ENCODE measurements around the gene IZUMO2.

The IZUMO2 gene

GRCh38 chr19:50162988-50163387 lies at the start of gene IZUMO2:
TSS of gene IZUMO2 (minus strand) at chr19:50163281. CDS start at chr19:50163194, 87 bp downstream.
- no peak for DNase-seq (ENCODE audit: low read depth in 1 of 2, low spot score in 1 of 2)

- DNase-seq (ENCODE audit: low read depth in 1 of 2, low spot score in 1 of 2), result no peak
Measured at GRCh38 chr19:50210425-50210824, 47.3 kb upstream of the IZUMO2 start.

- DNase-seq (ENCODE audit: low read depth in 1 of 2, low spot score in 1 of 2), result no peak
Measured at GRCh38 chr19:50209131-50209530, 46.0 kb upstream of the IZUMO2 start.

GRCh38 chr19:50207730-50208129 lies 44.6 kb upstream of the IZUMO2 start:
- no peak for DNase-seq (ENCODE audit: low read depth in 1 of 2, low spot score in 1 of 2)

GRCh38 chr19:50206191-50206590 lies 43.1 kb upstream of the IZUMO2 start:
- no peak for DNase-seq (ENCODE audit: low read depth in 1 of 2, low spot score in 1 of 2)

GRCh38 chr19:50205681-50206138 lies 42.6 kb upstream of the IZUMO2 start:
- DNase-seq (ENCODE audit: low read depth in 1 of 2, low spot score in 1 of 2), result no peak

- no peak for DNase-seq (ENCODE audit: low read depth in 1 of 2, low spot score in 1 of 2)
Measured at GRCh38 chr19:50204811-50205675, 42.0 kb upstream of the IZUMO2 start.

GRCh38 chr19:50204081-50204428 lies 41.0 kb upstream of the IZUMO2 start:
- no peak for DNase-seq (ENCODE audit: low read depth in 1 of 2, low spot score in 1 of 2)

GRCh38 chr19:50203281-50204080 lies 40.4 kb upstream of the IZUMO2 start, which contains the start of gene MYH14:
TSS of gene MYH14 (plus strand) at chr19:50203622. CDS start at chr19:50210366, 6,744 bp downstream.
- DNase-seq (ENCODE audit: low read depth in 1 of 2, low spot score in 1 of 2), result no peak

GRCh38 chr19:50202962-50203280 lies 39.8 kb upstream of the IZUMO2 start:
- no peak for DNase-seq (ENCODE audit: low read depth in 1 of 2, low spot score in 1 of 2)

- DNase-seq (ENCODE audit: low read depth in 1 of 2, low spot score in 1 of 2), result no peak
Measured at GRCh38 chr19:50202386-50202785, 39.3 kb upstream of the IZUMO2 start.

- DNase-seq (ENCODE audit: low read depth in 1 of 2, low spot score in 1 of 2), result no peak
Measured at GRCh38 chr19:50199259-50199555, 36.1 kb upstream of the IZUMO2 start.

GRCh38 chr19:50198431-50199258 lies 35.6 kb upstream of the IZUMO2 start:
- DNase-seq (ENCODE audit: low read depth in 1 of 2, low spot score in 1 of 2), result no peak

GRCh38 chr19:50197348-50197747 lies 34.3 kb upstream of the IZUMO2 start:
- DNase-seq (ENCODE audit: low read depth in 1 of 2, low spot score in 1 of 2), result no peak

GRCh38 chr19:50196322-50196932 lies 33.3 kb upstream of the IZUMO2 start:
- no peak for DNase-seq (ENCODE audit: low read depth in 1 of 2, low spot score in 1 of 2)

- DNase-seq (ENCODE audit: low read depth in 1 of 2, low spot score in 1 of 2), result no peak
Measured at GRCh38 chr19:50195224-50195623, 32.1 kb upstream of the IZUMO2 start.

- no peak for DNase-seq (ENCODE audit: low read depth in 1 of 2, low spot score in 1 of 2)
Measured at GRCh38 chr19:50192463-50193211, 29.6 kb upstream of the IZUMO2 start.

- DNase-seq (ENCODE audit: low read depth in 1 of 2, low spot score in 1 of 2), result no peak
Measured at GRCh38 chr19:50191216-50191615, 28.1 kb upstream of the IZUMO2 start.

- no peak for DNase-seq (ENCODE audit: low read depth in 1 of 2, low spot score in 1 of 2)
Measured at GRCh38 chr19:50190439-50190891, 27.4 kb upstream of the IZUMO2 start.

- no peak for DNase-seq (ENCODE audit: low read depth in 1 of 2, low spot score in 1 of 2)
Measured at GRCh38 chr19:50189331-50189730, 26.2 kb upstream of the IZUMO2 start.
